ENCODE measurements around the gene OGDHL.

DNA sequence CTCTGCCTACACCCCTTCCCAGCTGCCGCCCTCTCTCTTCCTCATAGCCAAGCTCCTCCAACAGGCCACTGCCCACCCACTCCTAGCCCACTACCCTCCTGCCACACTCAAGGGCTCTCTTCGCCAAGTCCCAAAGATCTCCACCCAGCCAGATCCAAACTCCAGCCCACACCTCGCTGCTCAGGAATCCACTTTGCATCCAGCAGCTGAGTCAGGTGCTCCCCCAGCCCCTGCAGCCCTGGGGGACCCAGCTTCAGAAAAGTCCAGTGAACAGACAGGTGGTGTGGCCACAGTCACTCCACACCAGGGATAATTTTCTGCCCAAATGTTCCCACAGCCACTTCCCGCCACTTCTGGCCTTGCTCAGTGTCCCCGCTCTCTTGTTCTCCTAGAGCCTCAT, 10.9 kb downstream of the OGDHL start:
- TF ChIP-seq, protein P1, sequence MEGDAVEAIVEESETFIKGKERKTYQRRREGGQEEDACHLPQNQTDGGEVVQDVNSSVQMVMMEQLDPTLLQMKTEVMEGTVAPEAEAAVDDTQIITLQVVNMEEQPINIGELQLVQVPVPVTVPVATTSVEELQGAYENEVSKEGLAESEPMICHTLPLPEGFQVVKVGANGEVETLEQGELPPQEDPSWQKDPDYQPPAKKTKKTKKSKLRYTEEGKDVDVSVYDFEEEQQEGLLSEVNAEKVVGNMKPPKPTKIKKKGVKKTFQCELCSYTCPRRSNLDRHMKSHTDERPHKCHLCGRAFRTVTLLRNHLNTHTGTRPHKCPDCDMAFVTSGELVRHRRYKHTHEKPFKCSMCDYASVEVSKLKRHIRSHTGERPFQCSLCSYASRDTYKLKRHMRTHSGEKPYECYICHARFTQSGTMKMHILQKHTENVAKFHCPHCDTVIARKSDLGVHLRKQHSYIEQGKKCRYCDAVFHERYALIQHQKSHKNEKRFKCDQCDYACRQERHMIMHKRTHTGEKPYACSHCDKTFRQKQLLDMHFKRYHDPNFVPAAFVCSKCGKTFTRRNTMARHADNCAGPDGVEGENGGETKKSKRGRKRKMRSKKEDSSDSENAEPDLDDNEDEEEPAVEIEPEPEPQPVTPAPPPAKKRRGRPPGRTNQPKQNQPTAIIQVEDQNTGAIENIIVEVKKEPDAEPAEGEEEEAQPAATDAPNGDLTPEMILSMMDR (IDR thresholded peaks at IDR 0.05; ENCODE audit: extremely low read depth in 1 of 2, insufficient read depth in 1 of 2, low read depth in 1 of 2, low read length in 2 of 2), result no peak
- TF ChIP-seq EZH2 (IDR thresholded peaks at IDR 0.05; ENCODE audit: borderline replicate concordance, low read depth, low read length, severe bottlenecking) (no peak), JUN (IDR thresholded peaks at IDR 0.05; ENCODE audit: borderline replicate concordance, insufficient read depth, insufficient read length, low read depth) (no peak), MYC (IDR thresholded peaks at IDR 0.05; ENCODE audit: low read depth, low read length) (no peak), FOS (IDR thresholded peaks at IDR 0.05; ENCODE audit: borderline replicate concordance, insufficient read depth, low read length) (no peak), POLR2AphosphoS5 (IDR thresholded peaks at IDR 0.05; ENCODE audit: insufficient read depth, low read depth, low read length) (no peak)
- TF ChIP-seq, protein P2, sequence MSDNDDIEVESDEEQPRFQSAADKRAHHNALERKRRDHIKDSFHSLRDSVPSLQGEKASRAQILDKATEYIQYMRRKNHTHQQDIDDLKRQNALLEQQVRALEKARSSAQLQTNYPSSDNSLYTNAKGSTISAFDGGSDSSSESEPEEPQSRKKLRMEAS (IDR thresholded peaks at IDR 0.05; ENCODE audit: insufficient read depth, insufficient read length), result no peak
